MM.1S (cell line): ENCODE results near the gene ACER1.
"Not testable (repeated sequence)": the region's sequence is repeated elsewhere in the genome, so short reads cannot be mapped to it uniquely, and the experiment has no call there.

Source experiments
- DNase-seq: peaks from one replicate; pipeline ENCODE4 v3.0.0-alpha.2; 2015
- H2AFZ ChIP-seq: fragments of 300-600 bp; sonication (generic); 2 replicates; pipeline ENCODE4 v1.6.0; 2016; ENCODE audit warnings: antibody characterized with exemption, low read length
- H3F3A ChIP-seq: fragments of 300-600 bp; sonication (generic); 2 replicates; pipeline ENCODE4 v1.6.1; 2016; ENCODE audit warnings: mild to moderate bottlenecking, antibody characterized with exemption, low read length, moderate library complexity, mixed read lengths; ENCODE audit not compliant: insufficient read depth
- H3K27ac ChIP-seq: fragments of 300-600 bp; sonication (generic); 2 replicates; pipeline ENCODE4 v1.5.1; 2016; ENCODE audit warnings: mild to moderate bottlenecking, low read length
- H3K27me3 ChIP-seq: fragments of 300-600 bp; sonication (generic); replicated peaks from 2 replicates; pipeline ENCODE4 v1.6.0; 2016; ENCODE audit warnings: low read length; ENCODE audit not compliant: insufficient read depth
- H3K36me3 ChIP-seq: fragments of 300-600 bp; sonication (generic); replicated peaks from 2 replicates; pipeline ENCODE4 v1.6.1; 2016; ENCODE audit warnings: mild to moderate bottlenecking, low read length, mixed read lengths; ENCODE audit not compliant: insufficient read depth
- H3K4me1 ChIP-seq: fragments of 300-600 bp; sonication (generic); 2 replicates; pipeline ENCODE4 v1.6.1; 2016; ENCODE audit warnings: low read length, mixed read lengths
- H3K4me2 ChIP-seq: fragments of 300-600 bp; sonication (generic); 2 replicates; pipeline ENCODE4 v1.6.0; 2016; ENCODE audit warnings: low read depth, low read length
- H3K4me3 ChIP-seq: fragments of 300-600 bp; sonication (generic); 2 replicates; pipeline ENCODE4 v1.5.1; 2016; ENCODE audit warnings: low read length, mixed read lengths
- H3K79me2 ChIP-seq: fragments of 300-600 bp; sonication (generic); 2 replicates; pipeline ENCODE4 v1.6.1; 2016; ENCODE audit warnings: mixed run types, low read length, mixed read lengths
- H3K9ac ChIP-seq: fragments of 300-600 bp; sonication (generic); 2 replicates; pipeline ENCODE4 v1.6.1; 2016; ENCODE audit warnings: low read length, mixed read lengths
- H3K9me2 ChIP-seq: fragments of 300-600 bp; sonication (generic); replicated peaks from 2 replicates; pipeline ENCODE4 v1.6.1; 2016; ENCODE audit warnings: mild to moderate bottlenecking, low read length, mixed read lengths; ENCODE audit not compliant: insufficient read depth
- H3K9me3 ChIP-seq: fragments of 300-600 bp; sonication (generic); replicated peaks from 2 replicates; pipeline ENCODE4 v1.6.1; 2016; ENCODE audit warnings: mild to moderate bottlenecking, low read length, mixed read lengths; ENCODE audit not compliant: insufficient read depth
- H4K20me1 ChIP-seq: fragments of 300-600 bp; sonication (generic); 2 replicates; pipeline ENCODE4 v1.6.1; 2016; ENCODE audit warnings: mild to moderate bottlenecking, low read length, moderate library complexity, mixed read lengths; ENCODE audit not compliant: insufficient read depth
- CTCF ChIP-seq: fragments of 300-600 bp; sonication (generic); IDR thresholded peaks from 2 replicates; pipeline ENCODE4 v1.5.1; 2016; ENCODE audit warnings: antibody characterized with exemption, low read length, mixed read lengths
- EZH2 ChIP-seq: fragments of 300-600 bp; sonication (generic); optimal IDR thresholded peaks from 2 replicates; pipeline ENCODE3; 2017; ENCODE audit warnings: low read depth, mild to moderate bottlenecking, antibody characterized with exemption, low read length, mixed read lengths
- EZH2phosphoT487 ChIP-seq: fragments of 300-600 bp; sonication (generic); IDR thresholded peaks from 2 replicates; pipeline ENCODE4 v1.6.1; 2018; ENCODE audit warnings: antibody characterized with exemption, low read length

The ACER1 gene

GRCh38 chr19:6287269-6287885 lies 46.0 kb downstream of the ACER1 start:
- H3K9me2 ChIP-seq = no peaks in the 10 kb centered on the region
- no peaks in the 10 kb centered on the region for H3K36me3 ChIP-seq
- H3K79me2 ChIP-seq = no peaks in the 10 kb centered on the region
- TF ChIP-seq CTCF (no peak), EZH2 (no peak), EZH2phosphoT487 (no peak)
- H4K20me1 ChIP-seq = no peaks in the 10 kb centered on the region
- H3K9ac ChIP-seq = no peak overlapping the region
- no peak for DNase-seq
- no peaks in the 10 kb centered on the region for H3F3A ChIP-seq
- H3K4me3 ChIP-seq = no peak overlapping the region
- H3K4me2 ChIP-seq = no peak overlapping the region
- no peak overlapping the region for H3K27ac ChIP-seq
- peaks cover 69% of the 10 kb centered on the region for H3K27me3 ChIP-seq
- H2AFZ ChIP-seq = no peak overlapping the region
- H3K4me1 ChIP-seq = no peaks in the 10 kb centered on the region
- H3K9me3 ChIP-seq = 0 out of 2 replicates have a peak, but pooled peaks cover 5% of the 10 kb centered on the region

GRCh38 chr19:6286676-6287075 lies 46.7 kb downstream of the ACER1 start:
- DNase-seq = no peak
- H2AFZ ChIP-seq = no peak overlapping the region
- H3K9me3 ChIP-seq = 0 out of 2 replicates have a peak, but pooled peaks cover under 1% of the 10 kb centered on the region
- H3K27ac ChIP-seq = no peak overlapping the region
- H3K9me2 ChIP-seq = no peaks in the 10 kb centered on the region
- H3K79me2 ChIP-seq = no peaks in the 10 kb centered on the region
- no peaks in the 10 kb centered on the region for H4K20me1 ChIP-seq
- H3K36me3 ChIP-seq = no peaks in the 10 kb centered on the region
- H3K9ac ChIP-seq = no peak overlapping the region
- peaks cover 72% of the 10 kb centered on the region for H3K27me3 ChIP-seq
- no peak overlapping the region for H3K4me2 ChIP-seq
- H3K4me3 ChIP-seq = no peak overlapping the region
- no peaks in the 10 kb centered on the region for H3K4me1 ChIP-seq
- TF ChIP-seq CTCF (no peak), EZH2 (no peak), EZH2phosphoT487 (no peak)
- no peaks in the 10 kb centered on the region for H3F3A ChIP-seq

GRCh38 chr19:6282393-6282792 lies 51.0 kb downstream of the ACER1 start:
- H3K9me2 ChIP-seq, H3K9me3 ChIP-seq, H3K36me3 ChIP-seq, H3K4me3 ChIP-seq, H2AFZ ChIP-seq, DNase-seq, H3F3A ChIP-seq, H3K27ac ChIP-seq, H3K4me1 ChIP-seq, H4K20me1 ChIP-seq, H3K9ac ChIP-seq, H3K4me2 ChIP-seq: not testable (repeated sequence)
- Histone ChIP-seq H3K79me2 (peaks cover 20% of the 10 kb centered on the region), H3K27me3 (peaks cover 49% of the 10 kb centered on the region)

GRCh38 chr19:6279931-6280591 lies 53.4 kb downstream of the ACER1 start, which contains the start of gene MLLT1:
Gene MLLT1 (minus strand): TSS chr19:6279975. CDS start chr19:6279784, 191 bp downstream.
- 0 out of 2 replicates have a peak, but pooled peaks cover 4% of the 10 kb centered on the region for H3K36me3 ChIP-seq
- H3K4me3 ChIP-seq = peak within 1 kb of the TSS; percentile 99
- H3K79me2 ChIP-seq = peaks cover 43% of the 10 kb centered on the region
- H4K20me1 ChIP-seq = peaks cover 7% of the 10 kb centered on the region; the same call in 1 of the 2 replicates
- TF ChIP-seq EZH2phosphoT487 (no peak), CTCF (peak; percentile 55), EZH2 (no peak)
- H2AFZ ChIP-seq = peak within 1 kb of the TSS; percentile 75; the same call in 1 of the 2 replicates
- H3K4me2 ChIP-seq = peak within 1 kb of the TSS; percentile 93
- peak; percentile 99 for DNase-seq
- H3K27ac ChIP-seq = peak within 1 kb of the TSS; percentile 23; the same call in 1 of the 2 replicates
- H3K4me1 ChIP-seq = 0 out of 2 replicates have a peak, but pooled peaks cover 3% of the 10 kb centered on the region
- H3F3A ChIP-seq = no peaks in the 10 kb centered on the region
- no peaks in the 10 kb centered on the region for H3K9me3 ChIP-seq
- peak within 1 kb of the TSS; percentile 98 for H3K9ac ChIP-seq
- no peaks in the 10 kb centered on the region for H3K9me2 ChIP-seq
- peaks cover 36% of the 10 kb centered on the region for H3K27me3 ChIP-seq
